ENCODE results near the gene DNAJB5.

The DNAJB5 gene

GRCh38 chr9:34985311-34985899 is 4.1 kb upstream of the DNAJB5 start:
- Histone ChIP-seq H3K4me1 (ENCODE audit: insufficient read depth, low read length, poor library complexity, severe bottlenecking) (peaks cover 39% of the 10 kb centered on the region), H3K9me2 (replicated peaks; ENCODE audit: low read depth, low read length) (no peaks in the 10 kb centered on the region), H3K36me3 (ENCODE audit: insufficient read depth, low read length) (no peaks in the 10 kb centered on the region), H3K79me2 (ENCODE audit: insufficient read depth, low read length) (no peaks in the 10 kb centered on the region), H3K4me2 (ENCODE audit: low read depth, low read length, poor library complexity, severe bottlenecking) (no peak overlapping the region), H3F3A (ENCODE audit: low read depth) (no peaks in the 10 kb centered on the region), H2AFZ (ENCODE audit: low read length) (no peak overlapping the region), H3K4me3 (ENCODE audit: low read length, poor library complexity, severe bottlenecking) (no peak overlapping the region), H3K9me3 (ENCODE audit: insufficient read depth, low read depth, low read length) (no peaks in the 10 kb centered on the region), H3K27me3 (ENCODE audit: insufficient read depth, low read length, poor library complexity, severe bottlenecking) (no peaks in the 10 kb centered on the region), H3K9ac (ENCODE audit: low read depth, low read length, poor library complexity, severe bottlenecking) (no peak overlapping the region), H4K20me1 (ENCODE audit: insufficient read depth, low read length, poor library complexity, severe bottlenecking) (no peaks in the 10 kb centered on the region)
- TF ChIP-seq EZH2phosphoT487 (IDR thresholded peaks at IDR 0.05; ENCODE audit: borderline replicate concordance) (no peak), CTCF (conservative IDR thresholded peaks at IDR 0.05; ENCODE audit: low read length) (peak; percentile 86)

- Histone ChIP-seq H3F3A (ENCODE audit: low read depth) (no peaks in the 10 kb centered on the region), H3K9me2 (replicated peaks; ENCODE audit: low read depth, low read length) (no peaks in the 10 kb centered on the region), H3K27me3 (ENCODE audit: insufficient read depth, low read length, poor library complexity, severe bottlenecking) (no peaks in the 10 kb centered on the region), H3K36me3 (ENCODE audit: insufficient read depth, low read length) (no peaks in the 10 kb centered on the region), H3K4me2 (ENCODE audit: low read depth, low read length, poor library complexity, severe bottlenecking) (no peak overlapping the region), H3K4me1 (ENCODE audit: insufficient read depth, low read length, poor library complexity, severe bottlenecking) (peaks cover 51% of the 10 kb centered on the region), H3K4me3 (ENCODE audit: low read length, poor library complexity, severe bottlenecking) (no peak overlapping the region), H3K9ac (ENCODE audit: low read depth, low read length, poor library complexity, severe bottlenecking) (no peak overlapping the region), H2AFZ (ENCODE audit: low read length) (no peak overlapping the region), H3K9me3 (ENCODE audit: insufficient read depth, low read depth, low read length) (no peaks in the 10 kb centered on the region), H4K20me1 (ENCODE audit: insufficient read depth, low read length, poor library complexity, severe bottlenecking) (no peaks in the 10 kb centered on the region), H3K79me2 (ENCODE audit: insufficient read depth, low read length) (peaks cover 7% of the 10 kb centered on the region; the same call in 1 of the 2 replicates)
- no peak for TF ChIP-seq CTCF (conservative IDR thresholded peaks at IDR 0.05; ENCODE audit: low read length)
- no peak for TF ChIP-seq EZH2phosphoT487 (IDR thresholded peaks at IDR 0.05; ENCODE audit: borderline replicate concordance)
Observed at GRCh38 chr9:34986540-34987047, 3.0 kb upstream of the DNAJB5 start.

GRCh38 chr9:34987160-34987901 is 2.2 kb upstream of the DNAJB5 start:
- H3K9ac ChIP-seq (ENCODE audit: low read depth, low read length, poor library complexity, severe bottlenecking), result no peak overlapping the region
- H3K27me3 ChIP-seq (ENCODE audit: insufficient read depth, low read length, poor library complexity, severe bottlenecking), result no peaks in the 10 kb centered on the region
- H3K9me2 ChIP-seq (replicated peaks; ENCODE audit: low read depth, low read length), result no peaks in the 10 kb centered on the region
- TF ChIP-seq EZH2phosphoT487 (IDR thresholded peaks at IDR 0.05; ENCODE audit: borderline replicate concordance), result no peak
- H3K79me2 ChIP-seq (ENCODE audit: insufficient read depth, low read length), result peaks cover 7% of the 10 kb centered on the region; the same call in 1 of the 2 replicates
- no peaks in the 10 kb centered on the region for H3K36me3 ChIP-seq (ENCODE audit: insufficient read depth, low read length)
- no peaks in the 10 kb centered on the region for H3F3A ChIP-seq (ENCODE audit: low read depth)
- H4K20me1 ChIP-seq (ENCODE audit: insufficient read depth, low read length, poor library complexity, severe bottlenecking), result no peaks in the 10 kb centered on the region
- no peak overlapping the region for H2AFZ ChIP-seq (ENCODE audit: low read length)
- no peaks in the 10 kb centered on the region for H3K9me3 ChIP-seq (ENCODE audit: insufficient read depth, low read depth, low read length)
- peak overlapping the region; percentile 82 for H3K4me3 ChIP-seq (ENCODE audit: low read length, poor library complexity, severe bottlenecking)
- H3K4me2 ChIP-seq (ENCODE audit: low read depth, low read length, poor library complexity, severe bottlenecking), result peak overlapping the region; percentile 84
- H3K4me1 ChIP-seq (ENCODE audit: insufficient read depth, low read length, poor library complexity, severe bottlenecking), result peaks cover 58% of the 10 kb centered on the region
